Measurements from ENCODE around the gene GRPEL1. TPM values are rescaled to one million over a fixed set of nuclear protein-coding genes. Genes with fewer than 3 reads are reported as not detected.

The GRPEL1 gene
- total RNA-seq, 1 donor from 2014 or later: 20.3 TPM

GRCh38 chr4:7034262-7035081 lies 33.4 kb downstream of the GRPEL1 start:
- no peak overlapping the region for H3K27ac Mint-ChIP-seq (ENCODE audit: unreplicated experiment)
- no peak overlapping the region for H3K4me3 Mint-ChIP-seq (ENCODE audit: unreplicated experiment)
- H3K27me3 Mint-ChIP-seq (ENCODE audit: unreplicated experiment): peaks cover 5% of the 10 kb centered on the region

GRCh38 chr4:7032596-7032995 lies 35.3 kb downstream of the GRPEL1 start:
- Mint-ChIP-seq H3K4me3 (ENCODE audit: unreplicated experiment) (no peak overlapping the region), H3K9me3 (ENCODE audit: unreplicated experiment) (no peaks in the 10 kb centered on the region), H3K4me1 (ENCODE audit: unreplicated experiment) (no peaks in the 10 kb centered on the region), H3K27ac (ENCODE audit: unreplicated experiment) (no peak overlapping the region), H3K36me3 (ENCODE audit: low read depth, unreplicated experiment) (peaks cover 28% of the 10 kb centered on the region), H3K27me3 (ENCODE audit: unreplicated experiment) (peaks cover 7% of the 10 kb centered on the region)
- no peak for DNase-seq (ENCODE audit: low spot score)
- no peak for TF ChIP-seq CTCF (IDR thresholded peaks at IDR 0.05; ENCODE audit: unreplicated experiment)

More at GRCh38 chr4:7034262-7035081, 33.4 kb downstream of the GRPEL1 start:
- H3K4me1 Mint-ChIP-seq (ENCODE audit: unreplicated experiment): no peaks in the 10 kb centered on the region
- peaks cover 19% of the 10 kb centered on the region for H3K36me3 Mint-ChIP-seq (ENCODE audit: low read depth, unreplicated experiment)
- H3K9me3 Mint-ChIP-seq (ENCODE audit: unreplicated experiment): no peaks in the 10 kb centered on the region
- no peak for DNase-seq (ENCODE audit: low spot score)
- no peak for TF ChIP-seq CTCF (IDR thresholded peaks at IDR 0.05; ENCODE audit: unreplicated experiment)

GRCh38 chr4:7031558-7032449 lies 36.1 kb downstream of the GRPEL1 start:
- Mint-ChIP-seq H3K27me3 (ENCODE audit: unreplicated experiment) (peaks cover 7% of the 10 kb centered on the region), H3K27ac (ENCODE audit: unreplicated experiment) (peak overlapping the region; percentile 9), H3K4me3 (ENCODE audit: unreplicated experiment) (no peak overlapping the region), H3K4me1 (ENCODE audit: unreplicated experiment) (no peaks in the 10 kb centered on the region), H3K9me3 (ENCODE audit: unreplicated experiment) (no peaks in the 10 kb centered on the region), H3K36me3 (ENCODE audit: low read depth, unreplicated experiment) (peaks cover 28% of the 10 kb centered on the region)
- TF ChIP-seq CTCF (IDR thresholded peaks at IDR 0.05; ENCODE audit: unreplicated experiment): no peak
- no peak for DNase-seq (ENCODE audit: low spot score)

GRCh38 chr4:7030856-7031255 lies 37.0 kb downstream of the GRPEL1 start:
- peak overlapping the region; percentile 56 for H3K4me3 Mint-ChIP-seq (ENCODE audit: unreplicated experiment)
- peaks cover 11% of the 10 kb centered on the region for H3K27me3 Mint-ChIP-seq (ENCODE audit: unreplicated experiment)
- no peak overlapping the region for H3K27ac Mint-ChIP-seq (ENCODE audit: unreplicated experiment)
- no peaks in the 10 kb centered on the region for H3K9me3 Mint-ChIP-seq (ENCODE audit: unreplicated experiment)
- H3K4me1 Mint-ChIP-seq (ENCODE audit: unreplicated experiment): peaks cover 3% of the 10 kb centered on the region
- no peak for TF ChIP-seq CTCF (IDR thresholded peaks at IDR 0.05; ENCODE audit: unreplicated experiment)
- peaks cover 37% of the 10 kb centered on the region for H3K36me3 Mint-ChIP-seq (ENCODE audit: low read depth, unreplicated experiment)
- DNase-seq (ENCODE audit: low spot score): no peak
